Measurements from ENCODE around the gene LIN28A.

The LIN28A gene

DNA sequence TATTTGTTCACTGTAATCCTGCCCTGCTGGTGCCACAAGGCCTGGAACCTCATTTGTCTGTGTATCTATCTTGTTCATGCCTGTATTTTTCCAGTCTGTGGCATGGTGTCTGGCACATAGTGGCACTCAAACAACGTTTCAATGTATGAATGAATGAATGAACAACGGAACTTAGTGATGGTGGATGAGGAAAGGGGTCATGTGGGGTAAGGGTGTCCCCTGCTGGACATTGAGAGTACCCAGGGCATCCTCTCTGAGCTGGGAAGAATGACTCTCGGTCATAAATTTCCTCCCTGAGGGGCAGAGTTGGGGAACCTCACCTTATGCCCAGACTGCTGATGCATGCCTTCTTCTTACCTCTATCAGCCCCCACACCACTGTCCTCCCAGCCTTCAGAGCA, 19.2 kb upstream of the LIN28A start:
- H3K36me3 ChIP-seq (ENCODE audit: control insufficient read depth in 1 of 2, insufficient read depth in 2 of 2, low read depth in 1 of 2, low read length in 2 of 2), result no peaks in the 10 kb centered on the region
- no peak overlapping the region for H3K23ac ChIP-seq (ENCODE audit: low read length in 2 of 2)
- no peak overlapping the region for H2BK12ac ChIP-seq (ENCODE audit: low read length in 2 of 2)
- no peak overlapping the region for H3K14ac ChIP-seq (ENCODE audit: low read length in 2 of 2)
- H3K4me2 ChIP-seq (ENCODE audit: low read length, poor library complexity, severe bottlenecking), result no peak overlapping the region
- no peaks in the 10 kb centered on the region for H3K4me1 ChIP-seq (ENCODE audit: control insufficient read depth, insufficient read depth, low read depth, low read length)
- H3K27me3 ChIP-seq (ENCODE audit: control insufficient read depth in 1 of 2, insufficient read depth in 1 of 2, low read length in 2 of 2), result peaks cover 4 to 23% of the 10 kb centered on the region in 2 experiments
- no peak overlapping the region for H2BK120ac ChIP-seq (ENCODE audit: low read depth, low read length)
- H3K79me1 ChIP-seq (replicated peaks; ENCODE audit: low read length, poor library complexity, severe bottlenecking), result no peaks in the 10 kb centered on the region
- no peak overlapping the region for H3K4ac ChIP-seq (ENCODE audit: low read depth in 1 of 2, low read length in 2 of 2)
- H3K9ac ChIP-seq (ENCODE audit: low read length), result no peak overlapping the region
- H4K91ac ChIP-seq (ENCODE audit: low read length), result no peak overlapping the region
- no peak overlapping the region for H3K4me3 ChIP-seq (ENCODE audit: insufficient read depth in 1 of 2, low read depth in 1 of 2, low read length in 2 of 2)
- no peak overlapping the region for H4K8ac ChIP-seq (ENCODE audit: low read length)
- no peaks in the 10 kb centered on the region for H3K9me3 ChIP-seq (ENCODE audit: control insufficient read depth, low read length)
- no peak overlapping the region for H3K18ac ChIP-seq (ENCODE audit: low read depth in 1 of 2, low read length in 2 of 2)
- no peak overlapping the region for H3K27ac ChIP-seq (ENCODE audit: low read length, poor library complexity, severe bottlenecking)
- H2BK15ac ChIP-seq (ENCODE audit: low read depth, poor library complexity, severe bottlenecking), result no peak overlapping the region
- no peak overlapping the region for H2AK5ac ChIP-seq (ENCODE audit: low read length, severe bottlenecking)
- H2BK5ac ChIP-seq (ENCODE audit: low read depth, low read length, poor library complexity, severe bottlenecking), result no peak overlapping the region
- WGBS, result 7% methylated on average over 3 of the region's 3 CpGs
- no peak overlapping the region for H2AFZ ChIP-seq (ENCODE audit: low read depth, low read length)
- DNase-seq, result peak; percentile 66

DNA sequence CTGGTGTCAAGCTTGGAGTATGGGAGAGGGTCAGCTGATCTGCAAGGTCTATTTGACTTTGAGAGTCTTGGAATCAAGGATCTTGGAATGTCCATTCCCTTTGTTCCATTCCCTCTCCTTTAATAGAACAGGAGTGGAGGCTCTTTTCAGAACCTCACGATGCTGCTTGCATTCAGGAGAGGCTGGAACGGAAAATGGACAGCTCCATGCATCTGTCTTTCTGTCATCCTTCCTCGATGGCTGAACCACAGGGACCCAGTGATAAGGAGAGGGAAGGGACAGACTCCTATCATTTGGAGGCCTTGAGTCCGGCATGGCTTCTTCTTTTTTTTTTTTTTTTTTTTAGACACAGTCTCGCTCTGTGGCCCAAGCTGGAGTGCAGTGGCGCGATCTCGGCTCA, 14.9 kb upstream of the LIN28A start:
- Histone ChIP-seq H3K14ac (ENCODE audit: low read length in 2 of 2) (no peak overlapping the region), H3K27me3 (ENCODE audit: control insufficient read depth in 1 of 2, insufficient read depth in 1 of 2, low read length in 2 of 2) (peaks cover 4 to 16% of the 10 kb centered on the region in 2 experiments), H3K9ac (ENCODE audit: low read length) (no peak overlapping the region), H2BK5ac (ENCODE audit: low read depth, low read length, poor library complexity, severe bottlenecking) (no peak overlapping the region), H3K4me3 (ENCODE audit: insufficient read depth in 1 of 2, low read depth in 1 of 2, low read length in 2 of 2) (no peak overlapping the region), H4K8ac (ENCODE audit: low read length) (no peak overlapping the region), H3K18ac (ENCODE audit: low read depth in 1 of 2, low read length in 2 of 2) (no peak overlapping the region), H3K4me1 (ENCODE audit: control insufficient read depth, insufficient read depth, low read depth, low read length) (no peaks in the 10 kb centered on the region), H2BK12ac (ENCODE audit: low read length in 2 of 2) (no peak overlapping the region), H3K4ac (ENCODE audit: low read depth in 1 of 2, low read length in 2 of 2) (no peak overlapping the region), H4K91ac (ENCODE audit: low read length) (no peak overlapping the region), H3K23ac (ENCODE audit: low read length in 2 of 2) (no peak overlapping the region), H3K27ac (ENCODE audit: low read length, poor library complexity, severe bottlenecking) (no peak overlapping the region), H2AFZ (ENCODE audit: low read depth, low read length) (no peak overlapping the region), H3K4me2 (ENCODE audit: low read length, poor library complexity, severe bottlenecking) (no peak overlapping the region), H2BK120ac (ENCODE audit: low read depth, low read length) (no peak overlapping the region), H2AK5ac (ENCODE audit: low read length, severe bottlenecking) (no peak overlapping the region), H3K9me3 (ENCODE audit: control insufficient read depth, low read length) (no peaks in the 10 kb centered on the region), H2BK15ac (ENCODE audit: low read depth, poor library complexity, severe bottlenecking) (no peak overlapping the region), H3K79me1 (replicated peaks; ENCODE audit: low read length, poor library complexity, severe bottlenecking) (no peaks in the 10 kb centered on the region), H3K36me3 (ENCODE audit: control insufficient read depth in 1 of 2, insufficient read depth in 2 of 2, low read depth in 1 of 2, low read length in 2 of 2) (no peaks in the 10 kb centered on the region)
- DNase-seq, result no peak
- WGBS, result 82% methylated on average over 4 of the region's 8 CpGs

DNA sequence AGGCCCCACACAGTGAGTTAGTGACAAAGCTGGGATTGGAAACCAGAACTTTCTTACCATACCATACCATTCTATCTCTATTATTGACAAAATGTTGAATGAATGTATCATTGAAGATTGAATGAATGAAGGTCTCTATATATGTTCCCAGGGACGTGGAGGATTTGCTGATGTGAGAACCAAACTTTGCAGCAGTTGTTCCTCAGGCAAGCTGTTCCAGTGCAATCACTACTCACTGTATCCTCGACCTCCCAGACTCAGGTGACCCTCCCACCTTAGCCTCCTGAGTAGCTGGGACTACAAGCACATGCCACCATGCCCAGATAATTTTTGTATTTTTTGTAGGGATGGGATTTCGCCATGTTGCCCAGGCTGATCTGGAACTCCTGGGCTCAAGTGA, 11.6 kb upstream of the LIN28A start:
- H4K8ac ChIP-seq (ENCODE audit: low read length), result no peak overlapping the region
- no peak overlapping the region for H3K4ac ChIP-seq (ENCODE audit: low read depth in 1 of 2, low read length in 2 of 2)
- no peak overlapping the region for H4K91ac ChIP-seq (ENCODE audit: low read length)
- H3K18ac ChIP-seq (ENCODE audit: low read depth in 1 of 2, low read length in 2 of 2), result no peak overlapping the region
- no peak overlapping the region for H2AK5ac ChIP-seq (ENCODE audit: low read length, severe bottlenecking)
- no peak overlapping the region for H2BK120ac ChIP-seq (ENCODE audit: low read depth, low read length)
- no peak overlapping the region for H3K23ac ChIP-seq (ENCODE audit: low read length in 2 of 2)
- no peak overlapping the region for H2BK5ac ChIP-seq (ENCODE audit: low read depth, low read length, poor library complexity, severe bottlenecking)
- no peak overlapping the region for H2BK15ac ChIP-seq (ENCODE audit: low read depth, poor library complexity, severe bottlenecking)
- H3K9me3 ChIP-seq (ENCODE audit: control insufficient read depth, low read length), result no peaks in the 10 kb centered on the region
- H2BK12ac ChIP-seq (ENCODE audit: low read length in 2 of 2), result no peak overlapping the region
- WGBS, result 75% methylated on average over 2 of the region's 3 CpGs
- no peaks in the 10 kb centered on the region for H3K4me1 ChIP-seq (ENCODE audit: control insufficient read depth, insufficient read depth, low read depth, low read length)
- H3K9ac ChIP-seq (ENCODE audit: low read length), result no peak overlapping the region
- no peak overlapping the region for H2AFZ ChIP-seq (ENCODE audit: low read depth, low read length)
- no peaks in the 10 kb centered on the region for H3K79me1 ChIP-seq (replicated peaks; ENCODE audit: low read length, poor library complexity, severe bottlenecking)
- H3K4me3 ChIP-seq (ENCODE audit: insufficient read depth in 1 of 2, low read depth in 1 of 2, low read length in 2 of 2), result no peak overlapping the region
- no peaks in the 10 kb centered on the region for H3K36me3 ChIP-seq (ENCODE audit: control insufficient read depth in 1 of 2, insufficient read depth in 2 of 2, low read depth in 1 of 2, low read length in 2 of 2)
- H3K27ac ChIP-seq (ENCODE audit: low read length, poor library complexity, severe bottlenecking), result no peak overlapping the region
- H3K27me3 ChIP-seq (ENCODE audit: control insufficient read depth in 1 of 2, insufficient read depth in 1 of 2, low read length in 2 of 2), result peaks cover 13 to 29% of the 10 kb centered on the region in 2 experiments
- no peak overlapping the region for H3K14ac ChIP-seq (ENCODE audit: low read length in 2 of 2)
- no peak for DNase-seq
- no peak overlapping the region for H3K4me2 ChIP-seq (ENCODE audit: low read length, poor library complexity, severe bottlenecking)

DNA sequence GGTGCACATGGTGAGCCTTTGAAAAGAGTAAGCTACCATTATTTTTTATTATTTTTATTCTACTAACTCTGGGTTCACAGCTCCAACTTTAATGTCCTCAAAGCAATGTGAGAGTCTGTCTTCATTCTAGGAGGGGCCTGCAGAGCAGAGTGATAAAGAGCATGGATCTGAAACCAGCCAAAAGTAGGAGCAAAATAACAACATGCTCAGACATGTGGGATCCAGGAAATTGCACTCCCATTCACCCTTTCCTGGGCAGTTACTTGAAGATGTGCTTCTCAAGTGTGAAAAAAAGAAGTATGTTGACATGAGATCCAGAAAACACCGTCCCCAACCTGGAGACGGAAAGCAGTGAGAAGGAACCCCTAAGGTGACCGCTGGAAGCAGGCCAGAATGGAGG, 8.7 kb upstream of the LIN28A start:
- H3K9me3 ChIP-seq (ENCODE audit: control insufficient read depth, low read length), result no peaks in the 10 kb centered on the region
- no peaks in the 10 kb centered on the region for H3K36me3 ChIP-seq (ENCODE audit: control insufficient read depth in 1 of 2, insufficient read depth in 2 of 2, low read depth in 1 of 2, low read length in 2 of 2)
- H3K79me1 ChIP-seq (replicated peaks; ENCODE audit: low read length, poor library complexity, severe bottlenecking), result no peaks in the 10 kb centered on the region
- no peak overlapping the region for H3K4me3 ChIP-seq (ENCODE audit: insufficient read depth in 1 of 2, low read depth in 1 of 2, low read length in 2 of 2)
- WGBS, result 85% methylated on average over 3 of the region's 3 CpGs
- H2BK120ac ChIP-seq (ENCODE audit: low read depth, low read length), result no peak overlapping the region
- H4K91ac ChIP-seq (ENCODE audit: low read length), result no peak overlapping the region
- no peak overlapping the region for H3K23ac ChIP-seq (ENCODE audit: low read length in 2 of 2)
- H3K9ac ChIP-seq (ENCODE audit: low read length), result no peak overlapping the region
- H2BK5ac ChIP-seq (ENCODE audit: low read depth, low read length, poor library complexity, severe bottlenecking), result no peak overlapping the region
- no peak overlapping the region for H3K14ac ChIP-seq (ENCODE audit: low read length in 2 of 2)
- no peak overlapping the region for H2BK12ac ChIP-seq (ENCODE audit: low read length in 2 of 2)
- H3K18ac ChIP-seq (ENCODE audit: low read depth in 1 of 2, low read length in 2 of 2), result no peak overlapping the region
- H4K8ac ChIP-seq (ENCODE audit: low read length), result no peak overlapping the region
- no peak overlapping the region for H2AFZ ChIP-seq (ENCODE audit: low read depth, low read length)
- no peak overlapping the region for H2BK15ac ChIP-seq (ENCODE audit: low read depth, poor library complexity, severe bottlenecking)
- H3K4me1 ChIP-seq (ENCODE audit: control insufficient read depth, insufficient read depth, low read depth, low read length), result no peaks in the 10 kb centered on the region
- no peak overlapping the region for H3K27ac ChIP-seq (ENCODE audit: low read length, poor library complexity, severe bottlenecking)
- no peak overlapping the region for H2AK5ac ChIP-seq (ENCODE audit: low read length, severe bottlenecking)
- no peak overlapping the region for H3K4ac ChIP-seq (ENCODE audit: low read depth in 1 of 2, low read length in 2 of 2)
- DNase-seq, result no peak
- peaks cover 13 to 40% of the 10 kb centered on the region in 2 experiments for H3K27me3 ChIP-seq (ENCODE audit: control insufficient read depth in 1 of 2, insufficient read depth in 1 of 2, low read length in 2 of 2)
- no peak overlapping the region for H3K4me2 ChIP-seq (ENCODE audit: low read length, poor library complexity, severe bottlenecking)
